Endothelial cell of umbilical vein (primary cell): Measurements from ENCODE around the gene PIP4K2C.

Source experiments
- EZH2 ChIP-seq: IDR thresholded peaks from 2 replicates; pipeline ENCODE4 v1.6.1; 2012; ENCODE audit warnings: borderline replicate concordance, low read depth, mild to moderate bottlenecking, moderate library complexity, low read length, inconsistent platforms; ENCODE audit not compliant: severe bottlenecking
- FOS ChIP-seq: IDR thresholded peaks from 2 replicates; pipeline ENCODE4 v1.6.1; 2011; ENCODE audit warnings: mild to moderate bottlenecking, low read length, moderate library complexity, borderline replicate concordance; ENCODE audit not compliant: insufficient read depth
- GATA2 ChIP-seq: IDR thresholded peaks from 2 replicates; pipeline ENCODE4 v1.7.0; 2011; ENCODE audit warnings: low read depth, mild to moderate bottlenecking, moderate library complexity, mixed read lengths, low read length; ENCODE audit not compliant: insufficient read length, insufficient read depth
- JUN ChIP-seq: IDR thresholded peaks from 2 replicates; pipeline ENCODE4 v1.6.1; 2011; ENCODE audit warnings: borderline replicate concordance, low read depth; ENCODE audit not compliant: insufficient read length, insufficient read depth
- MYC ChIP-seq: IDR thresholded peaks from one replicate; pipeline ENCODE4 v1.6.1; 2011; ENCODE audit warnings: mild to moderate bottlenecking, low read depth, low read length
- POLR2A ChIP-seq: IDR thresholded peaks from 2 replicates; pipeline ENCODE4 v1.6.1; 2012; ENCODE audit warnings: low read depth, mild to moderate bottlenecking, control low read depth, low read length
- POLR2AphosphoS5 ChIP-seq: IDR thresholded peaks from 2 replicates; pipeline ENCODE4 v1.6.1; 2012; ENCODE audit warnings: low read depth, mild to moderate bottlenecking, control low read depth, low read length, moderate library complexity; ENCODE audit not compliant: insufficient read depth
- TF ChIP-seq, protein P1 (sequence below): IDR thresholded peaks from 2 replicates; pipeline ENCODE4 v1.6.1; 2011; ENCODE audit not compliant: insufficient read depth, insufficient read length
- TF ChIP-seq, protein P2 (sequence below), 2 donors: IDR thresholded peaks; 1 replicate in 1 of 2; 2 replicates in 1 of 2; pipeline ENCODE4 v1.5.1; 2011; ENCODE audit warnings: low read length in 2 of 2, mild to moderate bottlenecking in 2 of 2, moderate library complexity in 2 of 2, control low read depth in 1 of 2, inconsistent platforms in 1 of 2, low read depth in 1 of 2; ENCODE audit not compliant: insufficient read depth in 1 of 2; ENCODE audit errors: extremely low read depth in 1 of 2

DNA sequence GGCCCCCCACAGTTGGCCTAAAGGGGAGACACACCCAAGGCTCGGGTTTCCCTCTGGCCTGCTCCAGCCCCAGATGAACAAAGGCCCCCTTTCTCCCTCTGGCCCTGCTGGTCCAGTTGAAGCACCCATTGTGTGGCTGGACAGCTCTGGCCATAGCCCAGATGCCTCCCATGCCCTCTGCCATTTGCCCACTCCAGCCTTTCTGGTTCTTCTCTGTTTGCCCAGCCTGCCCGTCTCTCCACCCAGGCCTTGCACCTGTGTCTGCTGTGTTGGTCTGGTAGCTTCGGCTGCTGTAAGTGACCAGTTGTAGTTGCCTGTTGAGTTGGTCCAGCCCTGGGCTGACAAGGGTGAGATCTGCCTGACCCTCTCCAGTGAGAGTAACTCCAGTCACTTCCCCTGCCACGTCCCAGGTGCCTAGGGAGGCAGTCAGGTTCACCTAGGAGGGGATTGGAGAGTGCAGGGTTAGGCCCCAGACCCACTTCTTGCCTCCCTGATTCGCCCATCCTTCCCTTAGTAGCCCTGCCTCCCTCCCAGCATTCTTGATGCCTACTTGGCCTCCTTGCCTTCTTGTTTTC lies 39.0 kb downstream of the PIP4K2C start:
- no peak for TF ChIP-seq POLR2AphosphoS5
- TF ChIP-seq, protein P1, sequence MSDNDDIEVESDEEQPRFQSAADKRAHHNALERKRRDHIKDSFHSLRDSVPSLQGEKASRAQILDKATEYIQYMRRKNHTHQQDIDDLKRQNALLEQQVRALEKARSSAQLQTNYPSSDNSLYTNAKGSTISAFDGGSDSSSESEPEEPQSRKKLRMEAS: no peak
- TF ChIP-seq, protein P2, sequence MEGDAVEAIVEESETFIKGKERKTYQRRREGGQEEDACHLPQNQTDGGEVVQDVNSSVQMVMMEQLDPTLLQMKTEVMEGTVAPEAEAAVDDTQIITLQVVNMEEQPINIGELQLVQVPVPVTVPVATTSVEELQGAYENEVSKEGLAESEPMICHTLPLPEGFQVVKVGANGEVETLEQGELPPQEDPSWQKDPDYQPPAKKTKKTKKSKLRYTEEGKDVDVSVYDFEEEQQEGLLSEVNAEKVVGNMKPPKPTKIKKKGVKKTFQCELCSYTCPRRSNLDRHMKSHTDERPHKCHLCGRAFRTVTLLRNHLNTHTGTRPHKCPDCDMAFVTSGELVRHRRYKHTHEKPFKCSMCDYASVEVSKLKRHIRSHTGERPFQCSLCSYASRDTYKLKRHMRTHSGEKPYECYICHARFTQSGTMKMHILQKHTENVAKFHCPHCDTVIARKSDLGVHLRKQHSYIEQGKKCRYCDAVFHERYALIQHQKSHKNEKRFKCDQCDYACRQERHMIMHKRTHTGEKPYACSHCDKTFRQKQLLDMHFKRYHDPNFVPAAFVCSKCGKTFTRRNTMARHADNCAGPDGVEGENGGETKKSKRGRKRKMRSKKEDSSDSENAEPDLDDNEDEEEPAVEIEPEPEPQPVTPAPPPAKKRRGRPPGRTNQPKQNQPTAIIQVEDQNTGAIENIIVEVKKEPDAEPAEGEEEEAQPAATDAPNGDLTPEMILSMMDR (IDR thresholded peaks at IDR 0.05; ENCODE audit: extremely low read depth in 1 of 2, insufficient read depth in 1 of 2, low read depth in 1 of 2, low read length in 2 of 2): no peak
- TF ChIP-seq POLR2A: no peak
- TF ChIP-seq JUN: no peak
- no peak for TF ChIP-seq EZH2
- TF ChIP-seq GATA2: no peak
- TF ChIP-seq FOS: no peak
- no peak for TF ChIP-seq MYC
